GM12892 (cell line): Measurements from ENCODE around the gene COL18A1. TPM values are rescaled to one million over a fixed set of nuclear protein-coding genes. Genes with fewer than 3 reads are reported as not detected.

ENCODE experiments used
- DNase-seq: peaks from one replicate; pipeline ENCODE4 v3.0.0; 2011; ENCODE audit not compliant: insufficient read length
- FAIRE-seq: peaks from 2 replicates; lab custom pipeline; 2011; peaks lifted over from hg19 to GRCh38; lab: Jason Lieb, UNC
- POLR2A ChIP-seq: IDR thresholded peaks from 2 replicates; pipeline ENCODE4 v1.6.1; 2011; ENCODE audit warnings: low read depth, low read length, control low read depth
- POLR2AphosphoS5 ChIP-seq: IDR thresholded peaks from 2 replicates; pipeline ENCODE4 v1.6.1; 2011; ENCODE audit warnings: low read depth, low read length, control low read depth
- TAF1 ChIP-seq: IDR thresholded peaks from 2 replicates; pipeline ENCODE4 v1.6.1; 2011; ENCODE audit warnings: low read depth, mild to moderate bottlenecking, control low read depth, low read length, borderline replicate concordance
- polyA plus RNA-seq: library from polyadenylated mRNA; unstranded; fragments of >200 nt; gene quantifications from one replicate; pipeline ENCODE4 v1.2.1, GENCODE V29; 2012; ENCODE audit warnings: missing spikeins, inconsistent platforms; ENCODE audit not compliant: missing spikeins

Gene COL18A1
- polyA plus RNA-seq, result 0.68 TPM

DNA sequence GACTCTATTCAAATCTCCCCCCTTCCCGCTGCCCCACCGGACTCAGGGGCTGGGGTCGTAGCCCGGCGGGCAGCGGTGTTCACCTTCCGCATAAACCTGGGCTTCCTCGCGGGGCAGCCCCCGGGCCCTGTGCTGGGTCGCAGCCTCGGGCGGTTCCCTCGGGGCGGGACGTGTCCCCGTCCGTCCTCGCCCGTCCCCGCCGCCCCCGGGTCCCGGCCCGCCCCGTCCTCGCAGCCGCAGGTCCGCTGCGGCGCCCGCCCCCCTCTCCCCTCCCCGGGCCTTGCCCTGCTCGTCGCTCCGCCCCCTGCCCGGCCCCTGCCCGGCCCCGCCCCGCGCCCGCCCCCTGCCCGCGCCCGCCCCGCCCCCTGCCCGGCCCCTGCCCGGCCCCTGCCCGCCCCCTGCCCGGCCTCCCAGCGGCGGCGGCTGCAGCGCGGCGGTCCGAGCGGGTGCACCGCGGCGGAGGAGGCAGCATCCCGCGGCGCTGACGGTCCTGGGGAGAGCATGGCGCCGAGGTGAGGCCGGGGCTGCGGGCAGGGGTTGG is at the start of gene COL18A1:
Gene COL18A1 (plus strand): TSS at position 436 of the 541 bp plus-strand sequence. CDS start 66 bp downstream, at position 502.
- DNase-seq, result no peak
- no peak for TF ChIP-seq POLR2AphosphoS5
- TF ChIP-seq POLR2A, result no peak
- no peak for TF ChIP-seq TAF1
- FAIRE-seq, result no peak

- no peak for DNase-seq
- no peak for FAIRE-seq
- TF ChIP-seq POLR2A, result no peak
- no peak for TF ChIP-seq POLR2AphosphoS5
- TF ChIP-seq TAF1, result no peak
Measured at GRCh38 chr21:45355573-45355972, 49.4 kb upstream of the COL18A1 start.

DNA sequence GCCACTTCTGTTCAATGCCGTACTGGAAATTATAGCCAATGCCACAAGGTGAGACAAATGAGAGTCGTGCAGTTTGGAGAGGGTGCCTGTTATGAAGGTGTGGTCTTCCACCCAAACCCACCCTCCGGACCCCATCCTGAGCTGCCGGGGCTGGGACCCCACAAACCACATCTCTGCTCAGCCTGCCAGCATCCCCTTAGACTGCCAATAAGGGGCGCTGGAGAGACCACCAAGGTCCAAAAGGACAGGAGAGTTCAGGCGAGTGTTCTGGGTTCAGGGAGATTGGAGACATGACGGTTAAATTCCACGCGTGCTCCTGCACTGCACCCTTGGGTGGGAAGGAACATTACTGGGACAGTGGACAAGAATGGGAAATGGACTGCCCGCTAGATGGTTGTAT is 48.7 kb upstream of the COL18A1 start:
- DNase-seq (no peak), FAIRE-seq (no peak)
- TF ChIP-seq POLR2AphosphoS5 (no peak), POLR2A (no peak), TAF1 (no peak)

- FAIRE-seq (no peak), DNase-seq (no peak)
- TF ChIP-seq POLR2AphosphoS5, result no peak
- no peak for TF ChIP-seq TAF1
- TF ChIP-seq POLR2A, result no peak
Measured at GRCh38 chr21:45356653-45357435, 48.1 kb upstream of the COL18A1 start.

DNA sequence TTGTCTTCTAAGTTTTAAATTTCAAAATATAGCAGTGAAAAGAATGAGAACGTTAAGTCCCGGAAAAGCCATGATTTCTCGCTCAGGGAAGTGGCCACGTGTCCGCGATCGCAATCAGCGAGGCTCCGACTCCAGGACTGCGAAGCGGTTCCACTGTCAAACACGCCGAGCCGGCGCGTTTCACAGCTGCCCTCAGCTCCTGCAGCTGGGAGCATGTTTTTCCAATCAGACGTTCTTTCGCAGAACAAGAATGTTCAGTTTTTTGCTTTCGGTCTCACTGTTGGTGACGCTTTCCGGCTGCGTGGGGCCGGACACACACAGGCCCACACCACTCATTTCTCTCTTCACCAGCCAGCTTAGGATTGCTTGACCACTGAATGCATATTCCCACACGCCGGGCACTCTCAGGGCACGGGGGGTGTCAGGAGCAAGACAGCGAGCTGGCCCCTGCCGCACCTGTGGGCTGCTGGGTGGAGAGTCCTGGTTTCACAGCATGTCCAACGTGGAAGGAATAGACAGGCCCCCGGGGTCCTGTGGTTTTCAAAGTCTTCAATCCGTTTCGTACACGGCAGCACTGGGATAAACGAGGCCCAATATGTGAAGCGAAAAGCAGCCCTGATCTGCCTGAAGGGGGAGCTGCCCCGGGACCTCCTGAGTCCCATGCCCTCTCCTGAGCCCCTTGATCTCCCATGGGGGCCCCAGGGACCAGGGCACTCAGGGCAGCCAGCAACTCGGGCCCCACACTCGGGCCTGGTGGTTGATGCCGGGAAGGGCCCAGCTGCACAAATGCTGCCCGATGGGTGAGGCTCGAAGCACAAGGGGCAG is 47.3 kb upstream of the COL18A1 start:
- TF ChIP-seq TAF1 (no peak), POLR2AphosphoS5 (no peak)
- FAIRE-seq (no peak), DNase-seq (no peak)

- TF ChIP-seq TAF1 (no peak), POLR2A (no peak), POLR2AphosphoS5 (no peak)
- no peak for FAIRE-seq
Measured at GRCh38 chr21:45358261-45358670, 46.7 kb upstream of the COL18A1 start.

GRCh38 chr21:45358711-45359310 is 46.2 kb upstream of the COL18A1 start:
- DNase-seq, result no peak
- no peak for TF ChIP-seq POLR2AphosphoS5
- no peak for TF ChIP-seq TAF1
- no peak for TF ChIP-seq POLR2A
- no peak for FAIRE-seq

More at GRCh38 chr21:45358261-45358670, 46.7 kb upstream of the COL18A1 start:
- DNase-seq, result no peak

DNA sequence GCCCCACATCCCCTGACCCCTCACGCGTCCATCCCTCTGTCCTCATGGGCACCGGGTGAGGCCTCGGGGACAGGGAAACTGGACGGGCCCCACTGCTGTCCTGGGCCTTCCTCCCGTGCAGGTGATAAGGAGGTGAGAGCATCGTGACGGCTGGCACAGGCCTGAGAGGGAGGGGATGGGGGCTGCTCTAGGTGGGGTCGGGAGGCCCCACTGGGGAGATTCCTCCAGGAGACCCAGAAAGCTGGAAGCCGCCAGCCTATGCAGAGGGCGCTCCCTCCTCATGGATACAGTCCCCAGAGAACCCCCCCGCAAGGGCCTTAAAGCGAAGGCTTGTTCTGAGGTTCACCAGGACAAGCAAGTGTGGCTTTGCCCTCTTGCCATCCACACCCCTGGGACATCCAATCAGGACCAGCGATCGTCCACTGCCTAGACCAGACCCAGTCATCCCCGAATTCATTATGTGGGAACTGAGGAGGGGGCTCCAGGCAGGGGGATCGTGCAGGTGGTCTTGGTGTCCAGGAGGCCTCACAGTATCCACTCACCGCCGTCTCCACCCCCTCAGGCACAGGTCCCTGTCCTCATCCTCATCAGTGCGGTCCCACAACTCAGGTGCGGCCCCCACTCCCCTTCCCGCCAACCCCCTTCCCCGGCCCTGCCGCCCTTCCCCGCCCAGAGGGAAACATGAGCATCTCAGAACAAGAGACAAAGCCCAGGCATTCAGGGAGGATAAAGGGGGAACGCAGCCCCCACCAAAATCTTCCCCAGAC is 45.3 kb upstream of the COL18A1 start:
- FAIRE-seq, result no peak
- TF ChIP-seq POLR2AphosphoS5 (no peak), POLR2A (no peak)
- DNase-seq, result no peak

GRCh38 chr21:45361033-45361997 is 43.6 kb upstream of the COL18A1 start:
- TF ChIP-seq POLR2A (no peak), POLR2AphosphoS5 (no peak), TAF1 (no peak)
- DNase-seq (no peak), FAIRE-seq (no peak)

DNA sequence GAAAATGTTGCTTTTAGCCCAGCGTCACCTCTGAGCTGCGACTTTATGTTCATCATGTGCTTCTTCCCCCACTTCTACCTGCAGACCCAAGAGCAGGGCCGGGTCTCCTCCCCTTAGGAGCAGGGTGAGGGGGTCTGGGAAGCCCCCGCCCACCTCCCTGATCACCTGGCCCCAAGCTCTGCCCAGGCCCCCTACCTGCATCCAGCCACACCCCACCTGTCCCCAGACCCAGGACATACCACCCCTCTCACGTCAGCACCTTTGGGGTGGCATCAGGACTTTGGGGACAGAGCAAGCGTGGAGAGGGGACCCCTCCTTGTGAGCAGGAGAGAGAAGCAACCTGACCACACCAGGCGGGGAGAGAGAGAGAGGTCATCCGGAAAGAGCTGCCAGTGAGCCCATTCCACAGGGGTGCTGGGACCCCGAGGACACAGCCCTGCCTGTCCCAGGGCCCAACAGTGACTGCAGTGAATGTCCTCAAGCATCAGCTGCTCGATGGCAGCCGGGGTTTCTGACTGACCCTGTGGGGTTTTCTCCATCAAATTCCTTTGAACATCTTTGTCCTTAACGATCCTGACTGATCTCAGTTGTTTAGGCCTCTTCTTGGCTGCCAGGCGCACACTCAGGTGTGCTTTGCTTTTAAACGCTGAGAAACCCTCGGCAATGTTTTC is 42.8 kb upstream of the COL18A1 start:
- FAIRE-seq (no peak), DNase-seq (no peak)
- TF ChIP-seq POLR2A (no peak), POLR2AphosphoS5 (no peak), TAF1 (no peak)
